Activated CD8-positive, alpha-beta memory T cell treated with anti-CD3 and anti-CD28 coated beads, Interleukin-2, amount 10 ng/mL, durations not matched to agents 7 days and 5 days (primary cell): Measurements from ENCODE around the gene MYO16. TPM values are rescaled to one million over a fixed set of nuclear protein-coding genes. Genes with fewer than 3 reads are reported as not detected.

Experiments
- ATAC-seq: fragments of 150-1000 bp; cut with Tn5 transposase; one replicate; pipeline ENCODE4 v1.10.0; 2021; ENCODE audit warnings: moderate library complexity
- CTCF ChIA-PET: fragments of 350-600 bp; sonication (Branson Sonifier 250); formaldehyde crosslinking; loops from one replicate; lab custom pipeline; 2021; ENCODE audit warnings: antibody characterized with exemption; lab: Charles Lee
- DNase-seq: peaks from one replicate; pipeline ENCODE4 v3.0.0-alpha.2; 2020
- H3K27ac Mint-ChIP-seq: one replicate; pipeline ENCODE4 v1.8.0; 2021; ENCODE audit warnings: mild to moderate bottlenecking, mixed read lengths
- H3K27me3 Mint-ChIP-seq: one replicate; pipeline ENCODE4 v1.8.0; 2021; ENCODE audit warnings: mixed read lengths
- H3K36me3 Mint-ChIP-seq: one replicate; pipeline ENCODE4 v1.8.0; 2021; ENCODE audit warnings: mild to moderate bottlenecking, mixed read lengths
- H3K4me1 Mint-ChIP-seq: one replicate; pipeline ENCODE4 v1.8.0; 2021; ENCODE audit warnings: mixed read lengths
- H3K4me3 Mint-ChIP-seq: one replicate; pipeline ENCODE4 v1.8.0; 2021; ENCODE audit warnings: mild to moderate bottlenecking, moderate library complexity, mixed read lengths
- H3K9me3 Mint-ChIP-seq: one replicate; pipeline ENCODE4 v1.8.0; 2022; ENCODE audit warnings: low read depth, mixed read lengths
- total RNA-seq, 2 experiments: library from RNA; stranded (reverse); gene quantifications; one replicate each; pipeline ENCODE4 v1.2.3, GENCODE V29; 2021

MYO16 gene
- total RNA-seq, 2 experiments from 2014 or later = 0.05 TPM; not detected in 1

DNA sequence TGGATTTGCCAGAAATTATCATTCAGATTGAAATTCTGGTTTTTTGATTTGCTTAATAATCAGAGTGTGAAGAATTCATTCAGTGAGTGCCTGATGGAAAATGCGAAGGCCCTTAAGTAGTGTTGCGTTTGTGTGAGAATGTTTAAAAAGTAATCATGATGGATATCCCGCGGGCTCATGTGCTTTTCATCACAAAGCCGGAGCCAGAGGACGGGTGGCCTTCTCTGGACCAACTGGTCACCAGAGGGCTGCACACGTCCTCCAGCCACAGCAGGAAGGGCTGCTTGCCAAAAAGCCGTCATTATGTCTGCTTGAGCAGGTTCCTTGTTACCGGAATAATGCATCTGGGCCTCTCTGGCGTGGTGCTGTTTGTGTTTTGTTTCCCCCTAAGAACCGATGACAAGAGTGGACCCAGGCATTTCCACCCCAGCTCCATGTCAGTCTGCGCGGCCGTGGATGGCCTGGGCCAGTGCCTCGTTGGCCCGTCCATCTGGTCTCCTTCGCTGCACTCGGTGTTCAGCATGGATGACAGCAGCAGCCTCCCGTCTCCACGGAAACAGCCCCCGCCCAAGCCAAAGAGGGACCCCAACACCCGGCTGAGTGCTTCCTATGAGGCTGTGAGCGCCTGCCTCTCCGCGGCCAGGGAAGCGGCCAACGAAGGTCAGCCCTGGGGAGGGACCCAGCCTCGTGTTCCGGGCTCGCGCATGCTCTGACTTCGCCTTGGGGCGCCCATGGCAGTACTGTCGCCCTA is 497.7 kb downstream of the MYO16 start:
- Mint-ChIP-seq H3K36me3 (no peaks in the 10 kb centered on the region), H3K27ac (no peak overlapping the region), H3K4me1 (peaks cover 2% of the 10 kb centered on the region), H3K27me3 (no peaks in the 10 kb centered on the region), H3K9me3 (no peaks in the 10 kb centered on the region), H3K4me3 (no peak overlapping the region)
- DNase-seq (no peak), ATAC-seq (no peak)
- CTCF ChIA-PET = no interaction called here

DNA sequence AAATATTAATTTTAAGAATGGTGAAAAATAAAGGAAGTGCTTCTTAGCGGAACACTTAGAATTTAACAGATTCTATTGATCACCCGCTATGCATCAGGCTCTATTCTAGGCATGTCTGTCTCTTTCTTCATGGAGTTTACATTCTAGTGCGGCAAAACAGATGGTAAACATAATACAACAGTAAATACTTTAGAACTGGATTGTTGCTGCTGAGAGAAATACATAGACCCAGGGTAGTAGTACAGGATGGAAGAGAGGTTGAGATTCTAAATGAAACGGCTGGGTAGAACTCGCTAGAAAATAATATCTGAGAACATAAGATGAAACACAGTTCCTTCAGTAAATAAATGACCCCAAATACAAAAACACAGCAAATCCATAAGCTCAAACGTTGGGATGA is 498.7 kb downstream of the MYO16 start:
- ATAC-seq = no peak
- H3K27me3 Mint-ChIP-seq = no peaks in the 10 kb centered on the region
- no peaks in the 10 kb centered on the region for H3K9me3 Mint-ChIP-seq

DNA sequence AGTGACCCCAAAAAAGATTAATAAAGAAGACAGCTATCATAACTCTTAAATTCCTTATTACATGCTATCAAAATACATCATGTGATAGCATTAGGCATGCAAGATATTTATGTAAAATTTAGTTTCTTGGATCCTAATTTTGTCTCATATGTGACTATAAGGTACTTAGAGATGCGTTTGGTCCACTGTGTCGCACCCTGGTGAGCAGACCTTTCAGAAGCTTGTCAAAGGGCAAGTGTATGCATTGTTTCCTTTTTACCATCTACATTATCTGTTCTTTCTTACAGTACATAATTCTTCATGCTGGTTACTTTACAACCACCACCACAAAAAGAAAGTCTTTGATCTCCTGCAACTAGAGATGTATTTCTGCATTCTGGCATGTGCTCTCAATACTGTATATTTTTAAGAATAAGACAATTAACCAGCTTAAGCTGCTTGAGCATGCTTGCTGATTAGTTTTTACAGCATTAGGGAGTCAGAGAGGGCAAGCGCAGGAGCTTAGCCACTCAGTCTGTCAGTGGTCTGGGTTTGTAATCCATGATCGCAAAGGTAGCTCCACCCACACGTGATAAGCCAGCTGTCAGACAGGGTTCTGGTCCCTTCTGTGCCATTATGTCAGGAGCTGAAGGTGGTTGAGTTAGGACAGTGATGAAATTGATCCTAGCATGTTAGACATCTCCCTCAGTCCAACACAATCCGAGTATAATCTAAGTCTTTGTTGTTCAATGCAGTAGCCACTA is 500.9 kb downstream of the MYO16 start:
- no peaks in the 10 kb centered on the region for H3K27me3 Mint-ChIP-seq
- H3K4me1 Mint-ChIP-seq = peaks cover 2% of the 10 kb centered on the region
- H3K36me3 Mint-ChIP-seq = no peaks in the 10 kb centered on the region
- CTCF ChIA-PET = no interaction called here
- DNase-seq (no peak), ATAC-seq (no peak)
- H3K4me3 Mint-ChIP-seq = no peak overlapping the region
- no peaks in the 10 kb centered on the region for H3K9me3 Mint-ChIP-seq
- H3K27ac Mint-ChIP-seq = no peak overlapping the region

More for the DNA sequence above, 498.7 kb downstream of the MYO16 start:
- CTCF ChIA-PET = no interaction called here
- Mint-ChIP-seq H3K4me3 (no peak overlapping the region), H3K36me3 (no peaks in the 10 kb centered on the region), H3K27ac (no peak overlapping the region), H3K4me1 (peaks cover 2% of the 10 kb centered on the region)
- DNase-seq = no peak

DNA sequence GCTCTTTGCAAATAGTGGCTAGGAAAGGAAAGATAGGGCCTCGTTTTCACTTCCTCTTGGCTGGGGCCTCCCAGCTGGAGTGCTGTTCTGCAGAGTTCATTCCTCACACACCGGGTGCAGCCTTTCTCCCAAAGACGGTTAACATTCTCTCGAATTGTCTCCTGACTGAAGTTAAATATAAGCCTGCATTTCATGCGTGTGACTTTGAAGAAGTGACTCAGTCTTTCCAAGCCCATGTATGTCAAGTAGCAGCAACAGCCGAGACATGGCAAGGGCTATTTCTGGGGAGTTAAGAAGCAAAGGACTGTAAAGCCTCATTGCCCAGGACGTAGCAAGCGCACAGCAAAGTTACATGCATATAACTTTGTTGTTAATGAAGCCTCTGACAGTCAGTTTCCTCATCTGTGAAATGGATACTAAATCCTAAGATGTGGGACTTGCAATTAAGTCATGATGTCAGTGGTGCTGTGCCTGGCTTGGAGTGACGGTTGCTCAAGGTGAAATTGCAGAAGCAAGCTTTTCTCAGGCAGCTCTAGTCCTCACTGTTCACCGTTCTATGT is 502.4 kb downstream of the MYO16 start:
- Mint-ChIP-seq H3K4me1 (peaks cover 2% of the 10 kb centered on the region), H3K27me3 (no peaks in the 10 kb centered on the region), H3K9me3 (no peaks in the 10 kb centered on the region), H3K4me3 (no peak overlapping the region), H3K36me3 (no peaks in the 10 kb centered on the region), H3K27ac (no peak overlapping the region)
- no peak for ATAC-seq
- CTCF ChIA-PET = no interaction called here
- no peak for DNase-seq

DNA sequence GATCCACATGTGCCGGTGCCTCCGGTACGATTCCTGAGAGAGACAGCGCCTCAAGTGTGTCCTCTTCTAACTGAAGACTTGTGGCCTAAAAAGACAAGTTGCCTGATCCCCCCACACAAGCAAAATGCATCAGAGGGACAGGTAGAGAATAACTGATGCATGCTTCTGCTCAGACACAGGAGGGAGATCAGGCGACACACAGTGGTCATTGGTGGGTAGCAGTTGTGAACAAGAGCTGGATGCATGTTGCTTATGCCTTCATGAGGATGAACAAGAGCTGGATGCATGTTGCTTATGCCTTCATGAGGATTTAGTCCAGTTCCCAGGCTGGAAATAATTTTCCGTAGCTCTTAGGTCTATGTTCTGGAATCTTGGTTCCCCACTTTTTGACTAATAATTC is 505.6 kb downstream of the MYO16 start:
- H3K36me3 Mint-ChIP-seq = peaks cover 2% of the 10 kb centered on the region
- DNase-seq (no peak), ATAC-seq (no peak)
- H3K4me3 Mint-ChIP-seq = no peak overlapping the region
- H3K9me3 Mint-ChIP-seq = no peaks in the 10 kb centered on the region
- peaks cover 2% of the 10 kb centered on the region for H3K4me1 Mint-ChIP-seq
- no peaks in the 10 kb centered on the region for H3K27me3 Mint-ChIP-seq
- CTCF ChIA-PET = no interaction called here
- no peak overlapping the region for H3K27ac Mint-ChIP-seq

DNA sequence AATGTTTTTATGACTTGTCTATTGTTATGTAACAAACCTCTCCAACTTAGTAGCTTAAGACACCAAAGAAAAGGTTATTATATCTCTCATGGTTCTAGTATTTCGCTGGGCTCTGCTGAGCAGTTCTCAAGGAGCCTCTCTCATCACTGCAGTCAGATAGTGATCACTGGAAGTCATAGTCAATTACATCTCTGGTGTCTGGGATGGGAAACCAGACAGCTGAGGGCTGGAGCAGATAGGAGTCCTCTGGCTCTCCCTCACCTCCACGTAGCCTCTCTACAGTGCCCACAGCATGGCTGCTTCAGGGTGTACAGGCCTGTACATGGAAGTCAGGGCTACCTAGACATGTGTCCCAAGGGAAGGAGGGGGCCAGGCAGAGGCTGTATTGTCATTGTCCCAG is 507.5 kb downstream of the MYO16 start:
- Mint-ChIP-seq H3K36me3 (peaks cover 2% of the 10 kb centered on the region), H3K9me3 (no peaks in the 10 kb centered on the region), H3K27ac (no peak overlapping the region), H3K27me3 (peaks cover 7% of the 10 kb centered on the region), H3K4me3 (no peak overlapping the region), H3K4me1 (no peaks in the 10 kb centered on the region)
- ATAC-seq (no peak), DNase-seq (no peak)
- CTCF ChIA-PET = no interaction called here

DNA sequence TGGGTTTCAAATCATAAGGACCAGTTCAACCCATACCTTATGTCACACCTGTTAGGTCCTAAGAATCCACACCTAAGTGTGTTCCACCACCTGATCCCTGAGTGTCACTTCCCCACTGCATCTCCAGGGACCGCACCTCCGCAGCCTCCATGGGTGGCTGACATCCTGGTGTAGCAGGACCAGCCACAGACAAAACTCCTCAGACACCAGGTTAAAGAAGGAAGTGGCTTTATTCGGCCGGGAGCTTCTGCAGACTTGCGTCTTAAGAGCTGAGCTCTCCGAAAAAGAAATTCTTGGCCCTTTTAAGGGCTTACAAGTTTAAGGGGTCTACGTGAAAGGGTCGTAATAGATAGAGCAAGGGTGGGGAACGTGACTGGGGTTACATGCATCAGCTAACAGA is 509.9 kb downstream of the MYO16 start:
- Mint-ChIP-seq H3K27me3 (peaks cover 12% of the 10 kb centered on the region), H3K4me1 (no peaks in the 10 kb centered on the region), H3K4me3 (no peak overlapping the region), H3K36me3 (peaks cover 2% of the 10 kb centered on the region), H3K9me3 (no peaks in the 10 kb centered on the region), H3K27ac (no peak overlapping the region)
- ATAC-seq = no peak
- CTCF ChIA-PET = no interaction called here
- no peak for DNase-seq

DNA sequence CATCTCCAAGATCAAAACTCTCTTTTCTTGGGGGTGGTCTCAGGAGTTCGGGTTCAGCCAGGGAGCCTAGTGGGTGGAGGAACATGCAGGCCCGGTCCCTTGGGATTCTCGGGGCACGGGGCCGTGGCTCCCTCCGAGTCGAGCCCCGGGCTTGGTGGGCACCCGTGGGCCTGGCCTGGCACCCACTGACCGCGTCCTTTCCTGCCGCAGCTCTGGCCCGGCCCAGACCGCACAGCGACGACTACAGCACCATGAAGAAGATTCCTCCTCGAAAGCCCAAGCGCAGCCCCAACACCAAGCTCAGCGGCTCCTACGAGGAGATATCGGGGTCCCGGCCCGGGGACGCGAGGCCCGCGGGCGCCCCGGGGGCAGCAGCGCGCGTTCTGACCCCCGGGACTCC is 510.6 kb downstream of the MYO16 start:
- H3K27me3 Mint-ChIP-seq = peaks cover 12% of the 10 kb centered on the region
- DNase-seq (no peak), ATAC-seq (no peak)
- H3K9me3 Mint-ChIP-seq = no peaks in the 10 kb centered on the region
- CTCF ChIA-PET = no interaction called here
- H3K4me1 Mint-ChIP-seq = no peaks in the 10 kb centered on the region
- H3K36me3 Mint-ChIP-seq = peaks cover 2% of the 10 kb centered on the region
- H3K4me3 Mint-ChIP-seq = no peak overlapping the region
- no peak overlapping the region for H3K27ac Mint-ChIP-seq

DNA sequence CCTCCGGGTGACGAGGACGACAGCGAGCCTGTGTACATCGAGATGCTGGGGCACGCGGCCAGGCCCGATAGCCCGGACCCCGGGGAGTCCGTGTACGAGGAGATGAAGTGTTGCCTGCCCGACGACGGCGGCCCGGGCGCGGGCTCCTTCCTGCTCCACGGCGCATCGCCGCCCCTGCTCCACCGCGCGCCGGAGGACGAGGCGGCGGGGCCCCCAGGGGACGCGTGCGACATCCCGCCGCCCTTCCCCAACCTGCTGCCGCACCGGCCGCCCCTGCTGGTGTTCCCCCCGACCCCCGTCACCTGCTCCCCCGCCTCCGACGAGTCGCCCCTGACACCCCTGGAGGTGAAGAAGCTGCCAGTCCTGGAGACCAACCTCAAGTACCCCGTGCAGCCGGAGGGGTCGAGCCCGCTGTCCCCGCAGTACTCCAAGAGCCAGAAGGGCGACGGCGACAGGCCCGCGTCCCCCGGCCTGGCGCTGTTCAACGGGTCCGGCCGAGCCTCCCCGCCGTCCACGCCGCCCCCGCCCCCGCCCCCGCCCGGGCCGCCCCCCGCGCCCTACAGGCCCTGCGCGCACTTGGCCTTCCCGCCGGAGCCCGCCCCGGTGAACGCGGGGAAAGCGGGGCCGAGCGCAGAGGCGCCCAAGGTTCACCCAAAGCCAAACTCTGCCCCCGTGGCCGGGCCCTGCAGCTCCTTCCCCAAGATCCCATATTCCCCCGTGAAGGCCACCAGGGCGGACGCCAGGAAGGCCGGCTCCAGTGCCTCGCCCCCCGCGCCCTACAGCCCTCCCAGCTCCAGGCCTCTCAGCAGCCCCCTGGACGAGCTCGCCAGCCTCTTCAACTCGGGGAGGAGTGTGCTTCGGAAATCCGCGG is 511.3 kb downstream of the MYO16 start:
- CTCF ChIA-PET = no interaction called here
- Mint-ChIP-seq H3K9me3 (no peaks in the 10 kb centered on the region), H3K27ac (no peak overlapping the region), H3K27me3 (peaks cover 14% of the 10 kb centered on the region), H3K4me3 (no peak overlapping the region), H3K4me1 (no peaks in the 10 kb centered on the region), H3K36me3 (peaks cover 2% of the 10 kb centered on the region)
- ATAC-seq (no peak), DNase-seq (no peak)

DNA sequence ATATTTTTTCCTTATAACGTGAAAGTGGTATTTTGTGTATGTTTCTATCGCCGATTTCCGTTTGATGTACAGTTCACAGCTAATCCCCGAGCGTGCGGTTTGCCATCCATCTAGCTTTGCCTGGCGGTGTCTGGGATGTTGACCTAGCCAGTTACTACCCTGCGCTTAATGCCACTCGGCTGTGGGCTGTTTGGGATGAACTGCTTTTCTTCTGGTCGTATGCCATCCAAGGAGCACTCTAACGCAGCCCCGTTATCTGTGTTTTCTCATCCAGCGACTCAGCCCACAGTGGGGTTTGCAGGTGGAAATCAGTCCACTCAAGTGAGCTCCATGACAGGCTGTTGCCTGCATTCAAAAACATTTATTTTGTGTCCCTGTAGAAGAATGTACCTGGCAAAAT is 512.3 kb downstream of the MYO16 start:
- ATAC-seq = no peak
- Mint-ChIP-seq H3K9me3 (no peaks in the 10 kb centered on the region), H3K36me3 (peaks cover 2% of the 10 kb centered on the region), H3K27me3 (peaks cover 14% of the 10 kb centered on the region), H3K27ac (no peak overlapping the region), H3K4me3 (no peak overlapping the region), H3K4me1 (no peaks in the 10 kb centered on the region)
- CTCF ChIA-PET = no interaction called here
- no peak for DNase-seq

DNA sequence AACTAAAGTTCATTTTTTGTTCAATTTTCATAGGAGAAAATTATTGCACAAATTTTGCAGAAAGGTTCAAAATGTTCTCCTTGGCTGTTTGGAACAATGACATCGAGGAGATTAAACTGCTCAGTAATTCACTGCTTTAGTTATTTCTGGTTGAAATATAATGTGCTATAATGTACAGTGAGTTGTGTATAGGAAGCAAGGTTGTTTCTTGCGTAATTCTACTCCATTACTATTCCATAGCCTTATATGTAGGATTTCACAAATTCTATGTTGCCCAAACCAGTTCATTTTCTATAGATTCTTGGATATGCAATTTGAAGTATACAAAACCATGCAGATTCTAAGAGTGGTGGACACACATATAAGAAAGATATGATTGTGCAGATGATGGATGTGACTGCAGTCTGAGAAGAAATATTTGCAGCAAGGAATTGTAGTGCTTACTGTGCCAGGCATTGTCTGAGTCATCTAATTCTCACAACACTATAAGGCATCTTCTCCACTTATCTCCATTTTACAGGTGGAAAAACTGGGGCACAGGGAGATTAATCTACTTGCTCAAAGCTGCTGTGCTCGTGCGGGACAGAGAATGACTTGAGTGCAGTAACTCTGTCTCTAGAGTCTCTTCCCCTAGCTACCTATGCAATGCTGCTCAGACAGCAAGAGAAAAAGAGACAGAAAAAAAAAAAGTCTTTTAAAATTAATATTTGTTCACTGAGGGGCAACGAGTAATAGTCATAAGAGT is 515.5 kb downstream of the MYO16 start:
- DNase-seq (no peak), ATAC-seq (no peak)
- CTCF ChIA-PET = no interaction called here
- Mint-ChIP-seq H3K4me3 (no peak overlapping the region), H3K4me1 (no peaks in the 10 kb centered on the region), H3K27ac (no peak overlapping the region), H3K27me3 (peaks cover 18% of the 10 kb centered on the region), H3K9me3 (no peaks in the 10 kb centered on the region), H3K36me3 (no peaks in the 10 kb centered on the region)

DNA sequence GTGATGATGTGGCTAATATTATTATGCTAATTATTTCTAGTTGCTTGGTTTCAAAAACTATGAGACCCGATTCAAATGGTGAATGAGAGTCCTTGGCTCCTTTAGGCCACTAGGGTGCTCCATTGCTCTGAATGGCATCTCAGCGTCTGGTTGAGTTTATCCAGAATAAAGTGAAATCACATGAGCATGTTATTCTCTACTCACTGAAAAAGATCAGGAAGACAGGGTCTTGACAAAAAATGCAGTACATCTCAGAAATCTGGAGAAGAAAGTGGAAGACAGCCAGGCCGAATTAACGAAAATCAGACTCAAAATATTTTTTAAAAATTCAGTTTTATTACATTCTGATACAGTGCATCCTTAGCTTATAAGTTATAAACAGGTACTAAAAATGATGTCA is 516.2 kb downstream of the MYO16 start:
- H3K9me3 Mint-ChIP-seq = no peaks in the 10 kb centered on the region
- DNase-seq = no peak
- no peaks in the 10 kb centered on the region for H3K4me1 Mint-ChIP-seq
- ATAC-seq = no peak
- H3K36me3 Mint-ChIP-seq = no peaks in the 10 kb centered on the region
- no peak overlapping the region for H3K4me3 Mint-ChIP-seq
- no peak overlapping the region for H3K27ac Mint-ChIP-seq
- H3K27me3 Mint-ChIP-seq = peaks cover 18% of the 10 kb centered on the region
- CTCF ChIA-PET = no interaction called here

DNA sequence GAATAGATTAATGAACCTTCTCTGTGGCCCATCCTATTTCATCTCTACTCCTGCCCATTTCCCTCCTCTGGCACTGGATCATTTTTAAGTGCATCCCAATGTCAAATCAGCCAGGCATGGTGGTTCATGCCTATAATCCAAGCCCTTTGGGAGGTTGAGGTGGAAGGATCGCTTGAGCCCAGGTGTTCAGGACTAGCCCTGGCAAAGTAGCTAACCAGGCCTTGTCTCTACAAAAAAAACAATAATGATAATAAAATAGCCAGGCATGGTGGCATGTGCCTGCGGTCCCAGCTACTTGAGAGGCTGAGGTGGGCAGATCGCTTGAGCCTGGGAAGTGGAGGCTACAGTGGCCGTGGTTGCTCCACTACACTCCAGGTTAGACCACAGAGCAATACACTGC is 517.0 kb downstream of the MYO16 start:
- CTCF ChIA-PET = no interaction called here

More for the DNA sequence above, 517.0 kb downstream of the MYO16 start:
- no peaks in the 10 kb centered on the region for H3K4me1 Mint-ChIP-seq
- H3K27me3 Mint-ChIP-seq = peaks cover 15% of the 10 kb centered on the region
- ATAC-seq (no peak), DNase-seq (no peak)
- H3K4me3 Mint-ChIP-seq = no peak overlapping the region
- no peaks in the 10 kb centered on the region for H3K9me3 Mint-ChIP-seq
- no peaks in the 10 kb centered on the region for H3K36me3 Mint-ChIP-seq
- H3K27ac Mint-ChIP-seq = no peak overlapping the region
